Esophagus muscularis mucosa (tissue), 4 donors: ENCODE measurements around the gene STK25.

Experiments used
- EP300 ChIP-seq: sonication (generic); formaldehyde crosslinking; IDR thresholded peaks from one replicate; pipeline ENCODE4 v1.6.1; 2017; ENCODE audit warnings: antibody characterized with exemption
- POLR2A ChIP-seq: fragments of 450-650 bp; IDR thresholded peaks from one replicate; pipeline ENCODE4 v1.6.1; 2017; ENCODE audit warnings: antibody characterized with exemption, moderate library complexity, mild to moderate bottlenecking, low read depth
- POLR2AphosphoS5 ChIP-seq, 2 donors: sonication (generic); formaldehyde crosslinking; IDR thresholded peaks; one replicate each; pipeline ENCODE4 v1.6.1; 2017; ENCODE audit warnings: antibody characterized with exemption in 2 of 2
- TF ChIP-seq, protein P1 (sequence below), 3 experiments: fragments of 200-600 bp in 2 of 3; fragments of 450-650 bp in 1 of 3; sonication (generic) in 2 of 3; IDR thresholded peaks; one replicate each; pipeline ENCODE4 v1.5.1; 2017 to 2019; ENCODE audit warnings: antibody characterized with exemption in 3 of 3, mild to moderate bottlenecking in 2 of 3, moderate library complexity in 1 of 3

- TF ChIP-seq POLR2A: no peak
- TF ChIP-seq, protein P1, sequence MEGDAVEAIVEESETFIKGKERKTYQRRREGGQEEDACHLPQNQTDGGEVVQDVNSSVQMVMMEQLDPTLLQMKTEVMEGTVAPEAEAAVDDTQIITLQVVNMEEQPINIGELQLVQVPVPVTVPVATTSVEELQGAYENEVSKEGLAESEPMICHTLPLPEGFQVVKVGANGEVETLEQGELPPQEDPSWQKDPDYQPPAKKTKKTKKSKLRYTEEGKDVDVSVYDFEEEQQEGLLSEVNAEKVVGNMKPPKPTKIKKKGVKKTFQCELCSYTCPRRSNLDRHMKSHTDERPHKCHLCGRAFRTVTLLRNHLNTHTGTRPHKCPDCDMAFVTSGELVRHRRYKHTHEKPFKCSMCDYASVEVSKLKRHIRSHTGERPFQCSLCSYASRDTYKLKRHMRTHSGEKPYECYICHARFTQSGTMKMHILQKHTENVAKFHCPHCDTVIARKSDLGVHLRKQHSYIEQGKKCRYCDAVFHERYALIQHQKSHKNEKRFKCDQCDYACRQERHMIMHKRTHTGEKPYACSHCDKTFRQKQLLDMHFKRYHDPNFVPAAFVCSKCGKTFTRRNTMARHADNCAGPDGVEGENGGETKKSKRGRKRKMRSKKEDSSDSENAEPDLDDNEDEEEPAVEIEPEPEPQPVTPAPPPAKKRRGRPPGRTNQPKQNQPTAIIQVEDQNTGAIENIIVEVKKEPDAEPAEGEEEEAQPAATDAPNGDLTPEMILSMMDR (IDR thresholded peaks at IDR 0.05): no peak
- TF ChIP-seq POLR2AphosphoS5 (IDR thresholded peaks at IDR 0.05): no peak
- TF ChIP-seq EP300: no peak
These were observed 26.5 kb upstream of the STK25 start for GRCh38 chr2:241534701-241535375.
